ACC112 (cell line): ENCODE measurements around the gene DDA1.
"Not testable (repeated sequence)": the region's sequence is repeated elsewhere in the genome, so short reads cannot be mapped to it uniquely, and the experiment has no call there.

Experiments
- H2AFZ ChIP-seq: fragments of 200-600 bp; sonication (generic); one replicate; pipeline ENCODE4 v1.6.0; 2017; ENCODE audit warnings: antibody characterized with exemption, low read length; ENCODE audit not compliant: unreplicated experiment
- H3K27ac ChIP-seq: fragments of 200-600 bp; sonication (generic); 2 replicates; pipeline ENCODE4 v1.5.1; 2014; ENCODE audit warnings: low read depth, mild to moderate bottlenecking, antibody characterized with exemption, low read length, moderate library complexity
- H3K27me3 ChIP-seq: fragments of 200-600 bp; sonication (generic); 2 replicates; pipeline ENCODE4 v1.6.1; 2014; ENCODE audit warnings: mild to moderate bottlenecking, antibody characterized with exemption, low read length, moderate library complexity, mixed read lengths; ENCODE audit not compliant: insufficient read depth
- H3K36me3 ChIP-seq: fragments of 200-600 bp; sonication (generic); 2 replicates; pipeline ENCODE4 v1.6.1; 2016; ENCODE audit warnings: mild to moderate bottlenecking, antibody characterized with exemption, low read length, moderate library complexity, mixed read lengths; ENCODE audit not compliant: insufficient read depth
- H3K4me1 ChIP-seq: fragments of 200-600 bp; sonication (generic); one replicate; pipeline ENCODE4 v1.6.1; 2016; ENCODE audit warnings: low read length, mixed read lengths; ENCODE audit not compliant: insufficient read depth, unreplicated experiment, control insufficient read depth
- H3K4me3 ChIP-seq: fragments of 200-600 bp; sonication (generic); 2 replicates; pipeline ENCODE4 v1.5.1; 2014; ENCODE audit warnings: mild to moderate bottlenecking, low read depth, low read length
- H3K79me2 ChIP-seq: fragments of 200-600 bp; sonication (generic); one replicate; pipeline ENCODE4 v1.6.0; 2016; ENCODE audit warnings: low read length; ENCODE audit not compliant: control insufficient read depth, unreplicated experiment, insufficient read depth

The DDA1 gene

DNA sequence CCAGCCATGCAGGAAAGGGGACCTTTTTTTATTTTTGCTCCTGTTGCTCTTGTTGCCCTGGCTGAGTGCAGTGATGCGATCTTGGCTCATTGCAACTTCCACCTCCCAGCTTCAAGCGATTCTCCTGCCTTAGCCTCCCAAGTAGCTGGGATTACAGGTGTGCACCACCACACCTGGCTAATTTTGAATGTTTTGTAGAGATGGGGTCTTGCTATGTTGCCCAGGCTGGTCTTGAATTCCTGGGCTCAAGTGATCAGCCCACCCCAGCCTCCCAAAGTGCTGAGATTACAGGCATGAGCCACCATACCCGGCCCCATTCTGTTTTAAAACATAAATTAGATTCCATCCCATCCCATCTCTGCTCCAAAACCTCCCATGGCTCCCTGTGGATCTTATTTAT, 34.5 kb upstream of the DDA1 start:
- not testable (repeated sequence) for H3K4me3 ChIP-seq, H3K27ac ChIP-seq, H3K36me3 ChIP-seq, H3K27me3 ChIP-seq, H3K79me2 ChIP-seq, H2AFZ ChIP-seq, H3K4me1 ChIP-seq

DNA sequence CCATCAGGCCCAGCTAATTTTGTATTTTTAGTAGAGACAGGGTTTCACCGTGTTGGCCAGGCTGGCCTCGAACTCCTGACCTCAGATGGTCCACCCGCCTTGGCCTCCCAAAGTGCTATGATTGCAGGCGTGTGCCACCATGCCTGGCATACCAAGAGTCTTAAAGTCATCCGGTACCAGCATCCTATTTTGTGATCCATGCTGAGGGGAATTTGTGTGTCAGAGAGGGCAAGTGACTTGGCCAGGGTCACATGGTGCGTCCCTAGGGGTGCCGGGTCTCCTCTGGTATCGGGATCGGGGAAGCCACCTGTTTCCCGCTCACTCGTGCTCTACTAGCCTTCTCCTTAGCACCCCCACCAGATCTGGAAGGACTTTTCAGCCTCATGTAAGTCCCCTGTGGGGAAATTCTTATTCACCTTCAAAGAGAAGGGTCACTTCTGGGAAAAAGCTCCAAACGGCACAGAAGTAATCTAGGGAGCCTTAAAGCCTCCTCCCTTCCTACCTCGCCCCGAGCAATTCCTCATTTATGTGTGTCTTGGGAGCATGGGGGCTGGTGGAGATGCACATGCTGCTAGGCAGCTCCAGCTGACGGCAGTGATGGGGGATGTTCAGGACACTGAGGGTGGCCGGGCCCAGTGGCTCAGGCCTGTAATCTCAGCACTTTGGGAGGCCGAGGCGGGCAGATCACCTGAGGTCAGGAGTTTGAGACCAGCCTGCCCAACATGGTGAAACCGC, 33.8 kb upstream of the DDA1 start:
- no peak overlapping the region for H3K27ac ChIP-seq
- peaks cover 2% of the 10 kb centered on the region; the same call in 1 of the 2 replicates for H3K36me3 ChIP-seq
- no peak overlapping the region for H2AFZ ChIP-seq
- no peaks in the 10 kb centered on the region for H3K4me1 ChIP-seq
- no peaks in the 10 kb centered on the region for H3K79me2 ChIP-seq
- H3K4me3 ChIP-seq: no peak overlapping the region
- no peaks in the 10 kb centered on the region for H3K27me3 ChIP-seq

DNA sequence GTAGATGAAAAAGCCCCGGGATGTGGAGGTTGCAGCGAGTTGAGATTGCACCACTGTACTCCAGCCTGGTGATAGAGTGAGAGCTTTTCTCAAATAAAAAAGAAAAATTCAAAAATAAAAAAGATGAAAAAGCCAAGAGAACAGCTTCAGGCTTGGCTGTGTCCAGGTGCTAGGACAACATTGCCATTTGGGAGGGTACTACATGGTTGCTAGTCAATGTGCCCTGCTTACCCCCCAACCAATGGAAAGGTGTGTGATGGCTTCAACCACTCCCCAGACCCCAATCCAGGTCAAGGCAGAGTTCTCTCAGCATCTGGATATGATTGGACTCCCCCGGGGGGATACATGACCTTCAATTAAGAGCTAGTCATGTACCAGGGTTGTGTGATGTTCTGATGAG, 29.9 kb upstream of the DDA1 start:
- no peak overlapping the region for H2AFZ ChIP-seq
- H3K36me3 ChIP-seq: peaks cover 2% of the 10 kb centered on the region; the same call in 1 of the 2 replicates
- H3K79me2 ChIP-seq: no peaks in the 10 kb centered on the region
- no peaks in the 10 kb centered on the region for H3K27me3 ChIP-seq
- no peak overlapping the region for H3K4me3 ChIP-seq
- H3K4me1 ChIP-seq: no peaks in the 10 kb centered on the region
- no peak overlapping the region for H3K27ac ChIP-seq

DNA sequence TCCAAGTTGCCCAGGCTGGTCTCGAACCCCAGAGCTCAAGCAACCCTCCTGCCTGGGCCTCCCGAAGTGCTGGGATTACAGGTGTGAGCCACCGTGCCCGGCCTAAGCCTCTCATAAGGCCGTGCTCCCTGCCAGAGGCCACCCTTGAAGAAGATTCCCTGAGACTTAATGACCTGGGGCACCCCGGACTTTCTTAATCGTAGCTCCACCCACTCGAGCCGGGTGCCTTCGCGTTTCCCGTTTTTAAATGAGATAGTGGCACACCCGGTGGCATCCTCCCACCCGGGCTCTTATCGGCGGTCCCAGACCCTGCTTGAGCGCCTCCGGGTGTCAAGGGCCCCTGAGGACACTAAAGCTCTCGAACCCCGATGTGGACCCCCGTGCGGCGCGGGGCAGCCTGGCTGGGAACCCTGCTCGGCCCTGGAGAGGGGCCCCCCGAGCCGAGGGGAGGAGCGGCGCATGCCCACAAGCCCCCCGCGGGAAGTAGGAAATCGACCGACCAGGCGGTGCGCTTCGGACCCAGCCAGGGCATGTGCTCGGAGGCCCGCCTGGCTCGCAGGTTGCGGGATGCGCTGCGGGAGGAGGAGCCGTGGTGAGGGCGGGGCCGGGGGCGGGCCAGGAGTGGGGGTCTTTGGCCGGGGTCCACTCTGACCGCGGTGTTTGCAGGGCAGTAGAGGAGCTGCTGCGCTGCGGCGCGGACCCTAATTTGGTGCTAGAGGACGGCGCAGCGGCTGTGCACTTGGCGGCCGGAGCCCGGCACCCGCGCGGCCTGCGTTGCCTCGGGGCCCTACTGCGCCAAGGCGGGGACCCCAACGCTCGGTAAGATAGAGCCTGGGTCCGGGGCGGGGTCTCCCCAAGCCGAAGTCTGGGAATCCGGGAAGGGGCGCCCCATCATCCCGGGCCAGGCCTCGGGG, 27.7 kb upstream of the DDA1 start, which contains the start of gene ANKLE1:
ANKLE1 (plus strand) TSS at position 511 of the 914 bp plus-strand sequence; CDS start at position 531, 20 bp downstream.
- Histone ChIP-seq H3K4me1 (no peaks in the 10 kb centered on the region), H2AFZ (peak within 1 kb of the TSS; percentile 62), H3K4me3 (peak within 1 kb of the TSS; percentile 82), H3K27ac (no peak within 1 kb of the TSS), H3K27me3 (no peaks in the 10 kb centered on the region), H3K36me3 (peaks cover 2% of the 10 kb centered on the region; the same call in 1 of the 2 replicates), H3K79me2 (no peaks in the 10 kb centered on the region)

DNA sequence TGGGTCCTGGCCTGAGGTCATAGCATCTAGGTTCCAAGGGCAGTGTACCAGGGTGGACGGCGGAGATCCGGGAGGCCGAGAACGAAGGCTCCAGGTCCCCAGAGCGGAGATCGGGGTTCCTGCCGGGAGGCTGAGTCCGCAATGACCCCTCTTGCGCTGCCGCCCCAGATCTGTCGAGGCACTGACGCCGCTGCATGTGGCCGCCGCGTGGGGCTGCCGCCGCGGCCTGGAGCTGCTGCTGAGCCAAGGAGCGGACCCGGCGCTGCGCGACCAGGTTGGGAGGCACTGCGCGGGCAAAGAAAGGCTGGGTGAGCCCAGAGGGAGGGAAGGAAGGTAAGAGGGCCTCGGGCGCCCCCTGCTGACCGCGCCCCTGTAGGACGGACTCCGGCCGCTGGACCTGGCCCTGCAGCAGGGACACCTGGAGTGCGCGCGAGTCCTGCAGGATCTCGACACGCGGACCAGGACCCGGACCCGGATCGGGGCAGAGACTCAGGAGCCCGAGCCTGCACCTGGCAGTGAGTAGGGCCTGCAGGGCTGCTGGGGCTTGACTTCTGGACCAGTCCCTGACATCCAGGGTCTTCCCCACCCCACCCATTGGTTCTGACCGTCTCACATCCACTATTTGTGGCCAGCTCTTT, 26.8 kb upstream of the DDA1 start:
- no peak overlapping the region for H3K27ac ChIP-seq
- H3K27me3 ChIP-seq: no peaks in the 10 kb centered on the region
- H3K4me3 ChIP-seq: peak overlapping the region; percentile 82
- no peaks in the 10 kb centered on the region for H3K79me2 ChIP-seq
- peak overlapping the region; percentile 62 for H2AFZ ChIP-seq
- no peaks in the 10 kb centered on the region for H3K4me1 ChIP-seq
- no peaks in the 10 kb centered on the region for H3K36me3 ChIP-seq

DNA sequence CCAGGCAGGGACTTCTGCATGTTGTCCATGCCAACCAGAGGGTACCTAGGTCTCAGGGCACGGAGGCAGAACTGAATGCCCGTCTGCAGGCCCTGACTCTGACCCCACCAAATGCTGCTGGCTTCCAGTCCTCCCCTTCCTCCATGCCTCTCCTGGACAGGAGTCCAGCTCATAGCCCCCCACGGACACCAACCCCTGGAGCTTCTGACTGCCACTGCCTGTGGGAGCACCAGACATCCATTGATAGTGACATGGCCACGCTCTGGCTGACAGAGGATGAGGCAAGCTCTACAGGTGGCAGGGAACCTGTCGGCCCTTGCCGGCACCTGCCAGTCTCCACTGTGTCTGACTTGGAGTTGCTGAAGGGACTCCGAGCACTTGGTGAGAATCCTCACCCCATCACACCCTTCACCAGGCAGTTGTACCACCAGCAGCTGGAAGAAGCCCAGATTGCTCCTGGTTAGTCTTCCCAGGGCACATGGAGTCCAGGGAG, 25.8 kb upstream of the DDA1 start:
- Histone ChIP-seq H3K27ac (no peak overlapping the region), H3K36me3 (no peaks in the 10 kb centered on the region), H3K79me2 (no peaks in the 10 kb centered on the region), H2AFZ (no peak overlapping the region), H3K4me3 (no peak overlapping the region), H3K27me3 (no peaks in the 10 kb centered on the region), H3K4me1 (no peaks in the 10 kb centered on the region)

DNA sequence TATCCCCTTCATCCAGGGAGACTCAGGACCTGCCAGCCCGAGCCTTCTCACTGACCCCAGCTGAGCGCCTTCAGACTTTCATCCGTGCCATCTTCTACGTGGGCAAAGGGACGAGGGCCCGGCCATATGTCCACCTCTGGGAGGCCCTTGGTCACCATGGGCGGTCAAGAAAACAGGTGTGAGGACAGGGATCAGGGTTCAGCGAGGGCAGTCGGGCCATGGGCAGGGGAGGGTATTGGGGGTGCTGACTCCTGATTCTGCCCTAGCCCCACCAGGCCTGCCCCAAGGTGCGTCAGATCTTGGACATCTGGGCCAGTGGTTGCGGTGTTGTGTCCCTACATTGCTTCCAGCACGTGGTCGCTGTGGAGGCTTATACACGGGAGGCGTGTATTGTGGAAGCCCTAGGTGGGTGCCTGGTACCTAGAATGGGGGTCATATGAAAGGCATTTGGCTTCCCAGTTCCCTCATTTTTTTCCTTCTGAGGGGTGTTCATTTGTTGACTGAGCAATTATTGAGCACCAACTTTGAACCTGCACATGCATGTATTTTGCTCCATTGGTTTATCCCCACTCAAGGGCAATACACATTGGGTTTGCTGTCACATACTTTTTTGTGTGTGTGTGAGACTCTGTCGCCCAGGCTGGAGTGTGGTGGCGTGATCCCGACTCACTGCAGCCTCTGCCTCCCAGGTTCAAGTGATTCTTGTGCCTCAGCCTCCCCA, 23.8 kb upstream of the DDA1 start:
- H3K79me2 ChIP-seq: no peaks in the 10 kb centered on the region
- H3K27me3 ChIP-seq: no peaks in the 10 kb centered on the region
- H2AFZ ChIP-seq: no peak overlapping the region
- no peak overlapping the region for H3K27ac ChIP-seq
- no peaks in the 10 kb centered on the region for H3K36me3 ChIP-seq
- H3K4me1 ChIP-seq: no peaks in the 10 kb centered on the region
- no peak overlapping the region for H3K4me3 ChIP-seq

DNA sequence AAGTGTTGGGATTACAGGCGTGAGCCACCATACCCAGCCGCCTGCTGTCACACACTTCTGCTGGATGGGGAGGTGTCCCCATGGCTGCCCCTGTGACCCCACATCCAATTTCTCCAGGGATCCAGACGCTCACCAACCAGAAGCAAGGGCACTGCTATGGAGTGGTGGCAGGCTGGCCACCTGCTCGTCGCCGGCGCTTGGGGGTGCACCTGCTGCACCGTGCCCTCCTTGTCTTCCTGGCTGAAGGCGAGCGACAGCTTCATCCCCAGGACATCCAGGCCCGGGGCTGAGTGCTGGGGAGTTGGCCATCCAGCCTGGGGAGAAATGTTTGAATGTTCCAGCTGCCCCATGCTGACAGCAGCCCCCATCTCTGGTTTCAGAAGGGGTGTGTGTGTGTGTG, 23.1 kb upstream of the DDA1 start:
- Histone ChIP-seq H3K4me1 (no peaks in the 10 kb centered on the region), H3K36me3 (no peaks in the 10 kb centered on the region), H3K27ac (no peak overlapping the region), H3K79me2 (no peaks in the 10 kb centered on the region), H3K27me3 (no peaks in the 10 kb centered on the region), H3K4me3 (no peak overlapping the region), H2AFZ (no peak overlapping the region)

DNA sequence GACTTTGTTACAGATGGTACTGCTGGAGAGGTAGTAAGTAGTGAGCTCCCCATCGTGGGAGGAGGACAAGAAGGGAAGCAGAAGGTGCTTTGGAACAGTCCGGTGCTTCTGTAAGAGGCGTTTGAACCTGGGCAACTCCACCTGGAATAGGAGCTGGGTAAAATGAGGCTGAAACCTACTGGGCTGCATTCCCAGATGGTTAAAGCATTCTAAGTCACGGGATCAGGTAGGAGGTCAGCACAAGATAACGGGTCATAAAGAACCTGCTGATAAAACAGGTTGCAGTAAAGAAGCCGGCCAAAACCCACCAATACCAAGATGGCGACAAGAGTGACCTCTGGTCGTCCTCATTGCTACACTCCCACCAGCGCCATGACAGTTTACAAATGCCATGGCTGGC, 22.6 kb upstream of the DDA1 start:
- Histone ChIP-seq H3K27ac (no peak overlapping the region), H3K36me3 (no peaks in the 10 kb centered on the region), H3K27me3 (no peaks in the 10 kb centered on the region), H3K79me2 (no peaks in the 10 kb centered on the region), H3K4me1 (no peaks in the 10 kb centered on the region), H2AFZ (no peak overlapping the region), H3K4me3 (no peak overlapping the region)

DNA sequence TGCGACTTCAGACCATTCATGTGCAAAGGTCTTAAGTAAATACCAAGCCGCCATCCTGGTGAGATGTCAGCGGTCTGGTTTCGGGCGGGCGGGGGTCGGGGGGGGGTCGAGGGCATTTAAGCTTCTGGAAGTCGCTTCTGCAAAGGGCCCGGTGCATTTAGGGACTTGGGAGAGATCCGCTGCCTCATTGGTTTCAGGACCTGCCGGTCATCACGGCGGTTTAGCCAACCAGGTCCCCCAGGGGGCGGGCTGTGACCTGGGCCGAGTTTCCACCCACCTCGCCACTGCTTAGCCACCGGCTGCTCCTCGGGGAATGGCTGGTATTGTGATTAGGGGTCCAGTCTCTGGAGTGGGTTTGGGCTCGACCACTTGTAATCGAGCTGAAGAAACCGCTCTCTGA, 19.9 kb upstream of the DDA1 start:
- Histone ChIP-seq H3K79me2 (no peaks in the 10 kb centered on the region), H3K4me3 (no peak overlapping the region), H3K27ac (no peak overlapping the region), H2AFZ (no peak overlapping the region), H3K36me3 (peaks cover 4% of the 10 kb centered on the region; the same call in 1 of the 2 replicates), H3K4me1 (no peaks in the 10 kb centered on the region), H3K27me3 (no peaks in the 10 kb centered on the region)
